Endothelial cell of umbilical vein (primary cell): ENCODE data around the gene SFXN3. TPM values are rescaled to one million over a fixed set of nuclear protein-coding genes. Genes with fewer than 3 reads are reported as not detected.

Experiments used
- BruUV-seq: library from RNA; stranded (reverse); fragments of 400-500 nt; replicated peaks from 2 replicates; lab custom pipeline; 2021; lab: Mats Ljungman, UMichigan
- CTCF ChIA-PET: fragments of 300-600, 350-600 bp; sonication (Branson Sonifier 250); formaldehyde crosslinking; loops from one replicate; lab custom pipeline; 2021; ENCODE audit warnings: antibody characterized with exemption, inconsistent platforms; lab: Charles Lee
- POLR2A ChIA-PET: fragments of 300-600, 350-600 bp; sonication (Branson Sonifier 250); formaldehyde crosslinking; loops from one replicate; lab custom pipeline; 2021; ENCODE audit warnings: antibody characterized with exemption, inconsistent platforms; lab: Charles Lee
- DNase-seq: peaks from one replicate; pipeline ENCODE4 v3.0.0-alpha.2; 2011; ENCODE audit warnings: low read depth, low spot score
- FAIRE-seq: peaks from 2 replicates; lab custom pipeline; 2011; peaks lifted over from hg19 to GRCh38; lab: Jason Lieb, UNC
- H2AFZ ChIP-seq: 2 replicates; pipeline ENCODE4 v1.6.0; 2012; ENCODE audit warnings: low read depth, low read length, control low read depth, inconsistent platforms
- H3K27ac ChIP-seq: 2 replicates; pipeline ENCODE4 v1.5.1; 2011; ENCODE audit warnings: low read depth, mild to moderate bottlenecking, control low read depth, low read length, moderate library complexity; ENCODE audit not compliant: insufficient read depth
- H3K27me3 ChIP-seq, 2 experiments: 2 replicates each; pipeline versions ENCODE4 v1.6.0 to v1.6.1; 2011; ENCODE audit warnings: low read length in 2 of 2, mixed read lengths in 1 of 2; ENCODE audit not compliant: control insufficient read depth in 2 of 2, insufficient read depth in 2 of 2
- H3K36me3 ChIP-seq, 2 experiments: 2 replicates in 1 of 2; 3 replicates in 1 of 2; pipeline ENCODE4 v1.5.1; 2011; ENCODE audit warnings: low read length in 2 of 2, mild to moderate bottlenecking in 1 of 2, moderate library complexity in 1 of 2; ENCODE audit not compliant: control insufficient read depth in 2 of 2, insufficient read depth in 2 of 2; ENCODE audit errors: extremely low read depth in 1 of 2
- H3K4me1 ChIP-seq: 3 replicates; pipeline ENCODE4 v1.5.1; 2011; ENCODE audit warnings: mild to moderate bottlenecking, low read length; ENCODE audit not compliant: control insufficient read depth, insufficient read depth; ENCODE audit errors: extremely low read depth
- H3K4me2 ChIP-seq: 2 replicates; pipeline ENCODE4 v1.6.1; 2011; ENCODE audit warnings: low read length, control low read depth, mixed read lengths; ENCODE audit not compliant: insufficient read depth
- H3K4me3 ChIP-seq, 3 experiments: fragments of 200-600 bp in 1 of 3; sonication (generic), shearing (Covaris generic) in 1 of 3; replicated peaks in 1 of 3; 2 replicates each; pipeline ENCODE4 v1.5.1; 2011 to 2016; ENCODE audit warnings: control low read depth in 3 of 3, low read length in 3 of 3, mild to moderate bottlenecking in 2 of 3, inconsistent platforms in 1 of 3, low read depth in 1 of 3, moderate library complexity in 1 of 3; ENCODE audit not compliant: insufficient read depth in 1 of 3
- H3K79me2 ChIP-seq: 2 replicates; pipeline ENCODE4 v1.6.0; 2012; ENCODE audit warnings: low read length, inconsistent platforms; ENCODE audit not compliant: control insufficient read depth, insufficient read depth
- H3K9ac ChIP-seq: replicated peaks from 2 replicates; pipeline ENCODE3; 2011; ENCODE audit warnings: low read length, control low read depth; ENCODE audit not compliant: insufficient read depth; ENCODE audit errors: extremely low read depth
- H3K9me1 ChIP-seq: replicated peaks from 3 replicates; pipeline ENCODE4 v1.6.0; 2011; ENCODE audit warnings: mild to moderate bottlenecking, low read length; ENCODE audit not compliant: control insufficient read depth, insufficient read depth; ENCODE audit errors: extremely low read depth
- H3K9me3 ChIP-seq: replicated peaks from 2 replicates; pipeline ENCODE4 v1.5.1; 2012; ENCODE audit warnings: low read length, inconsistent platforms; ENCODE audit not compliant: control insufficient read depth, insufficient read depth
- H4K20me1 ChIP-seq: replicated peaks from 2 replicates; pipeline ENCODE3; 2011; ENCODE audit warnings: mild to moderate bottlenecking, low read length; ENCODE audit not compliant: control insufficient read depth, insufficient read depth; ENCODE audit errors: extremely low read depth
- GATA2 ChIP-seq: IDR thresholded peaks from 2 replicates; pipeline ENCODE4 v1.7.0; 2011; ENCODE audit warnings: low read depth, mild to moderate bottlenecking, moderate library complexity, mixed read lengths, low read length; ENCODE audit not compliant: insufficient read length, insufficient read depth
- MAX ChIP-seq: IDR thresholded peaks from 2 replicates; pipeline ENCODE4 v1.6.1; 2011; ENCODE audit not compliant: insufficient read depth, insufficient read length
- MYC ChIP-seq: IDR thresholded peaks from one replicate; pipeline ENCODE4 v1.6.1; 2011; ENCODE audit warnings: mild to moderate bottlenecking, low read depth, low read length
- dilution Hi-C: fragments of 300-500 bp; cut with MboI; formaldehyde crosslinking; loops from one replicate; pipeline ENCODE4 v1.15.0; 2019; ENCODE audit warnings: low sequenced_read_pairs; ENCODE audit not compliant: extremely low pct_ligation_motif_present
- intact Hi-C: fragments of 100-400 bp; cut with micrococcal nuclease; formaldehyde crosslinking; loops from one replicate; pipeline ENCODE4 v1.10.0; 2022
- polyA plus RNA-seq, 4 experiments: library from polyadenylated mRNA; depleted of rRNA in 3 of 4; stranded (reverse) in 3 of 4; unstranded in 1 of 4; fragments of >200 nt; gene quantifications; 2 replicates each; pipeline versions ENCODE4 v1.2.1 to v1.2.3, GENCODE V29; 2011 to 2012; ENCODE audit warnings: missing spikeins in 1 of 4
- total RNA-seq: library from RNA; stranded (reverse); gene quantifications from 2 replicates; pipeline ENCODE4 v1.2.3, GENCODE V29; 2021
- TF ChIP-seq, protein P1 (sequence below), 2 donors: IDR thresholded peaks; 1 replicate in 1 of 2; 2 replicates in 1 of 2; pipeline ENCODE4 v1.5.1; 2011; ENCODE audit warnings: low read length in 2 of 2, mild to moderate bottlenecking in 2 of 2, moderate library complexity in 2 of 2, control low read depth in 1 of 2, inconsistent platforms in 1 of 2, low read depth in 1 of 2; ENCODE audit not compliant: insufficient read depth in 1 of 2; ENCODE audit errors: extremely low read depth in 1 of 2

The SFXN3 gene
- total and polyA plus RNA-seq, 2 donors (not counting 3 experiments of a cell fraction or from before 2014, with no cell fraction given): 83.1 to 117 TPM

- peak overlapping the region; percentile 20 for H2AFZ ChIP-seq
- intact Hi-C loops: loop anchor here (1.0 to 10.0 kb wide), 3 partner anchors 14 to 104 kb away; partner anchors contain the start of gene SLF2
- no peak overlapping the region for H3K4me3 ChIP-seq
- peak; percentile 82 for DNase-seq
- no peaks in the 10 kb centered on the region for H3K9me1 ChIP-seq
- no peaks in the 10 kb centered on the region for H4K20me1 ChIP-seq
- H3K27ac ChIP-seq: no peak overlapping the region
- H3K4me2 ChIP-seq: no peak overlapping the region
- no TSS peak for BruUV-seq
- H3K27me3 ChIP-seq: no peaks in the 10 kb centered on the region
- TF ChIP-seq MAX: peak; percentile 25
- no peak for TF ChIP-seq GATA2
- TF ChIP-seq, protein P1, sequence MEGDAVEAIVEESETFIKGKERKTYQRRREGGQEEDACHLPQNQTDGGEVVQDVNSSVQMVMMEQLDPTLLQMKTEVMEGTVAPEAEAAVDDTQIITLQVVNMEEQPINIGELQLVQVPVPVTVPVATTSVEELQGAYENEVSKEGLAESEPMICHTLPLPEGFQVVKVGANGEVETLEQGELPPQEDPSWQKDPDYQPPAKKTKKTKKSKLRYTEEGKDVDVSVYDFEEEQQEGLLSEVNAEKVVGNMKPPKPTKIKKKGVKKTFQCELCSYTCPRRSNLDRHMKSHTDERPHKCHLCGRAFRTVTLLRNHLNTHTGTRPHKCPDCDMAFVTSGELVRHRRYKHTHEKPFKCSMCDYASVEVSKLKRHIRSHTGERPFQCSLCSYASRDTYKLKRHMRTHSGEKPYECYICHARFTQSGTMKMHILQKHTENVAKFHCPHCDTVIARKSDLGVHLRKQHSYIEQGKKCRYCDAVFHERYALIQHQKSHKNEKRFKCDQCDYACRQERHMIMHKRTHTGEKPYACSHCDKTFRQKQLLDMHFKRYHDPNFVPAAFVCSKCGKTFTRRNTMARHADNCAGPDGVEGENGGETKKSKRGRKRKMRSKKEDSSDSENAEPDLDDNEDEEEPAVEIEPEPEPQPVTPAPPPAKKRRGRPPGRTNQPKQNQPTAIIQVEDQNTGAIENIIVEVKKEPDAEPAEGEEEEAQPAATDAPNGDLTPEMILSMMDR (IDR thresholded peaks at IDR 0.05; ENCODE audit: extremely low read depth in 1 of 2, insufficient read depth in 1 of 2, low read depth in 1 of 2, low read length in 2 of 2): peak; percentile 90 to 93
- no peak for TF ChIP-seq MYC
- H3K36me3 ChIP-seq: no peaks in the 10 kb centered on the region
- ChIA-PET CTCF (interaction anchor here (0.6 to 7.3 kb wide), 21 partner anchors 12 to 456 kb away, joined by 3 to 254 read pairs (median 5); partner anchors contain the start of genes KAZALD1, LZTS2, MRPL43 and PDZD7), POLR2A (no interaction called here)
- dilution Hi-C loops: no loop called here
- no peaks in the 10 kb centered on the region for H3K9me3 ChIP-seq
- peak; percentile 86 for FAIRE-seq
- H3K9ac ChIP-seq: no peak overlapping the region
- no peaks in the 10 kb centered on the region for H3K4me1 ChIP-seq
- no peaks in the 10 kb centered on the region for H3K79me2 ChIP-seq
These were observed 12.2 kb upstream of the SFXN3 start for GRCh38 chr10:101018600-101019439.
